MM.1S (cell line): ENCODE results near the gene TBC1D19.

ENCODE experiments used
- EZH2 ChIP-seq: fragments of 300-600 bp; sonication (generic); optimal IDR thresholded peaks from 2 replicates; pipeline ENCODE3; 2017; ENCODE audit warnings: low read depth, mild to moderate bottlenecking, antibody characterized with exemption, low read length, mixed read lengths
- EZH2phosphoT487 ChIP-seq: fragments of 300-600 bp; sonication (generic); IDR thresholded peaks from 2 replicates; pipeline ENCODE4 v1.6.1; 2018; ENCODE audit warnings: antibody characterized with exemption, low read length
- TF ChIP-seq, protein P1 (sequence below): fragments of 300-600 bp; sonication (generic); IDR thresholded peaks from 2 replicates; pipeline ENCODE4 v1.5.1; 2016; ENCODE audit warnings: antibody characterized with exemption, low read length, mixed read lengths

DNA sequence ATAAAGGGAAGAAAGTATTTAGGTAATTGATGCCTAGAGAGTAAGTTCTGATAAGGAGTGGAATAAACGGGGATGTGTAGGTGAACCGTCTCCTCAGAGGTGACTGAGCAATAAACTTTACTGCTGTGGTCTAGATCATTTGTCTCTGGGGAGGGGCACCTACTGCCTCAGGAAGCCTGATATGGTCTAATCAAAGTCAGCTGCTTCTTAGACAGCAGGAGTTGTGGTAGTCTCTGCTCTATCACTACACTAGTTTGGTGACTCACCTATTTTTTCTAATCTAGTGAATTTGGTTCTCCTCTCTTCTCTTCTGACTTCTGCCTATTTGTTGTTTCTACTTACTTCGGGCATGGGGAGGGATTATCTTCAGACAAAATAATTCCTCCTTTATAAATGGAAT is 181.6 kb downstream of the TBC1D19 start:
- TF ChIP-seq EZH2 (no peak), EZH2phosphoT487 (no peak)
- TF ChIP-seq, protein P1, sequence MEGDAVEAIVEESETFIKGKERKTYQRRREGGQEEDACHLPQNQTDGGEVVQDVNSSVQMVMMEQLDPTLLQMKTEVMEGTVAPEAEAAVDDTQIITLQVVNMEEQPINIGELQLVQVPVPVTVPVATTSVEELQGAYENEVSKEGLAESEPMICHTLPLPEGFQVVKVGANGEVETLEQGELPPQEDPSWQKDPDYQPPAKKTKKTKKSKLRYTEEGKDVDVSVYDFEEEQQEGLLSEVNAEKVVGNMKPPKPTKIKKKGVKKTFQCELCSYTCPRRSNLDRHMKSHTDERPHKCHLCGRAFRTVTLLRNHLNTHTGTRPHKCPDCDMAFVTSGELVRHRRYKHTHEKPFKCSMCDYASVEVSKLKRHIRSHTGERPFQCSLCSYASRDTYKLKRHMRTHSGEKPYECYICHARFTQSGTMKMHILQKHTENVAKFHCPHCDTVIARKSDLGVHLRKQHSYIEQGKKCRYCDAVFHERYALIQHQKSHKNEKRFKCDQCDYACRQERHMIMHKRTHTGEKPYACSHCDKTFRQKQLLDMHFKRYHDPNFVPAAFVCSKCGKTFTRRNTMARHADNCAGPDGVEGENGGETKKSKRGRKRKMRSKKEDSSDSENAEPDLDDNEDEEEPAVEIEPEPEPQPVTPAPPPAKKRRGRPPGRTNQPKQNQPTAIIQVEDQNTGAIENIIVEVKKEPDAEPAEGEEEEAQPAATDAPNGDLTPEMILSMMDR, result no peak
